Adrenal gland (tissue), 5 donors: ENCODE results near the gene FZR1.

ENCODE experiments used
- POLR2A ChIP-seq, 2 donors: fragments of 450-650 bp; IDR thresholded peaks; one replicate each; pipeline ENCODE4 v1.6.1; 2017; ENCODE audit warnings: antibody characterized with exemption in 2 of 2, mild to moderate bottlenecking in 2 of 2, moderate library complexity in 1 of 2
- TF ChIP-seq, protein P1 (sequence below), 6 experiments: fragments of 450-650 bp in 4 of 6; fragments of 200-600 bp in 2 of 6; sonication (generic) in 1 of 6; IDR thresholded peaks; 1 replicate in 5 of 6; 2 replicates in 1 of 6; pipeline versions ENCODE4 v1.5.1 to v1.8.0; 2016 to 2021; ENCODE audit warnings: antibody characterized with exemption in 6 of 6, mild to moderate bottlenecking in 2 of 6, moderate library complexity in 1 of 6
- donor health status: DM: no; HTN: no; CAD: no.

DNA sequence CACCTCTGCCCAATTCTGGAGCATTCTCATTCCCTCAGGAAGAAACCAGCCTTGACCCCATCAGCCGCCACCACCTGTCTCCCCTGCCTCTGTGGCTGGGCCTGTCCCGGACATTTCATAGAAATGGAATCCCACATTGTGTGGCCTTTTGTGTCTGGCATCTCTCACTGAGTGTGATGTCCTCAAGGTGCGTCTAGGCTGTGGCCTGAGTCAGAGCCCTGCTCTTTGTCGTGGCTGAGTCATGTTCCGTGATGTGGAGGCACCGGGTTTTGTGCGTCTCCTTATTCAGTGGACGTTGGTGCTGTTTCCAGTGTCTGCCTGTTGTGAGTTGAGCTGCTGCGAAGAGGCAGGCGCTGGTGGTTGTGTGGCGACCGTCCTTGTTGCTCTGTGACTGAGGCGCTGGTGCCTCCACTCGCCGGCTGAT is 3.5 kb downstream of the FZR1 start:
- TF ChIP-seq, protein P1, sequence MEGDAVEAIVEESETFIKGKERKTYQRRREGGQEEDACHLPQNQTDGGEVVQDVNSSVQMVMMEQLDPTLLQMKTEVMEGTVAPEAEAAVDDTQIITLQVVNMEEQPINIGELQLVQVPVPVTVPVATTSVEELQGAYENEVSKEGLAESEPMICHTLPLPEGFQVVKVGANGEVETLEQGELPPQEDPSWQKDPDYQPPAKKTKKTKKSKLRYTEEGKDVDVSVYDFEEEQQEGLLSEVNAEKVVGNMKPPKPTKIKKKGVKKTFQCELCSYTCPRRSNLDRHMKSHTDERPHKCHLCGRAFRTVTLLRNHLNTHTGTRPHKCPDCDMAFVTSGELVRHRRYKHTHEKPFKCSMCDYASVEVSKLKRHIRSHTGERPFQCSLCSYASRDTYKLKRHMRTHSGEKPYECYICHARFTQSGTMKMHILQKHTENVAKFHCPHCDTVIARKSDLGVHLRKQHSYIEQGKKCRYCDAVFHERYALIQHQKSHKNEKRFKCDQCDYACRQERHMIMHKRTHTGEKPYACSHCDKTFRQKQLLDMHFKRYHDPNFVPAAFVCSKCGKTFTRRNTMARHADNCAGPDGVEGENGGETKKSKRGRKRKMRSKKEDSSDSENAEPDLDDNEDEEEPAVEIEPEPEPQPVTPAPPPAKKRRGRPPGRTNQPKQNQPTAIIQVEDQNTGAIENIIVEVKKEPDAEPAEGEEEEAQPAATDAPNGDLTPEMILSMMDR (IDR thresholded peaks at IDR 0.05) = no peak
- TF ChIP-seq POLR2A (IDR thresholded peaks at IDR 0.05) = peak in 1 of 2 donors; percentile 73
